H9 (cell line): Measurements from ENCODE around the gene HLA-DPB1. TPM values are rescaled to one million over a fixed set of nuclear protein-coding genes. Genes with fewer than 3 reads are reported as not detected.

Experiments
- DNase-seq: peaks from one replicate; pipeline ENCODE4 v3.0.0-alpha.2; 2017
- H2AFZ ChIP-seq: one replicate; pipeline ENCODE4 v1.6.1; 2013; ENCODE audit warnings: mild to moderate bottlenecking, low read length, control low read depth, moderate library complexity
- H2AK5ac ChIP-seq: 2 replicates; pipeline ENCODE4 v1.6.1; 2013; ENCODE audit warnings: low read length, control low read depth, mixed read lengths; ENCODE audit not compliant: insufficient read length
- H2BK120ac ChIP-seq: one replicate; pipeline ENCODE4 v1.6.1; 2013; ENCODE audit warnings: low read depth, mild to moderate bottlenecking, low read length, control low read depth, inconsistent platforms; ENCODE audit not compliant: poor library complexity, severe bottlenecking
- H2BK12ac ChIP-seq: 2 replicates; pipeline ENCODE4 v1.6.1; 2013; ENCODE audit warnings: low read length, control low read depth, mixed read lengths, low read depth; ENCODE audit not compliant: insufficient read length
- H2BK15ac ChIP-seq: 2 replicates; pipeline ENCODE4 v1.6.1; 2013; ENCODE audit warnings: low read depth, low read length, control low read depth
- H2BK20ac ChIP-seq: one replicate; pipeline ENCODE4 v1.6.1; 2013; ENCODE audit warnings: low read depth, mild to moderate bottlenecking, low read length, control low read depth, inconsistent platforms; ENCODE audit not compliant: poor library complexity, severe bottlenecking
- H2BK5ac ChIP-seq: 2 replicates; pipeline ENCODE4 v1.6.1; 2013; ENCODE audit warnings: low read length, control low read depth, mixed read lengths; ENCODE audit not compliant: insufficient read length
- H3K14ac ChIP-seq: 2 replicates; pipeline ENCODE4 v1.6.1; 2013; ENCODE audit warnings: low read length, control low read depth; ENCODE audit not compliant: insufficient read depth
- H3K18ac ChIP-seq: 2 replicates; pipeline ENCODE4 v1.6.1; 2013; ENCODE audit warnings: low read depth, mild to moderate bottlenecking, mixed read lengths, low read length, control low read depth; ENCODE audit not compliant: insufficient read length
- H3K23ac ChIP-seq: 2 replicates; pipeline ENCODE4 v1.6.1; 2013; ENCODE audit warnings: low read length, control low read depth, mixed read lengths, low read depth; ENCODE audit not compliant: insufficient read length
- H3K23me2 ChIP-seq: 2 replicates; pipeline ENCODE4 v1.6.1; 2013; ENCODE audit warnings: low read depth, mild to moderate bottlenecking, mixed read lengths, low read length, control low read depth; ENCODE audit not compliant: insufficient read length, poor library complexity, severe bottlenecking
- H3K27ac ChIP-seq: 2 replicates; pipeline ENCODE4 v1.5.1; 2013; ENCODE audit warnings: low read length, control low read depth, mixed read lengths, low read depth; ENCODE audit not compliant: insufficient read length
- H3K27me3 ChIP-seq: 2 replicates; pipeline ENCODE4 v1.6.1; 2013; ENCODE audit warnings: low read length, control low read depth, inconsistent platforms; ENCODE audit not compliant: insufficient read depth
- H3K4ac ChIP-seq: 2 replicates; pipeline ENCODE4 v1.6.1; 2013; ENCODE audit warnings: low read depth, mild to moderate bottlenecking, control low read depth, inconsistent platforms, low read length, moderate library complexity
- H3K4me1 ChIP-seq: 2 replicates; pipeline ENCODE4 v1.6.1; 2013; ENCODE audit warnings: low read length, control low read depth, inconsistent platforms; ENCODE audit not compliant: insufficient read depth
- H3K4me2 ChIP-seq: 2 replicates; pipeline ENCODE4 v1.6.1; 2013; ENCODE audit warnings: low read length, control low read depth, mixed read lengths; ENCODE audit not compliant: insufficient read length, insufficient read depth
- H3K56ac ChIP-seq: 2 replicates; pipeline ENCODE4 v1.6.1; 2013; ENCODE audit warnings: low read depth, mild to moderate bottlenecking, mixed read lengths, low read length, control low read depth; ENCODE audit not compliant: insufficient read length
- H3K79me1 ChIP-seq: 2 replicates; pipeline ENCODE4 v1.6.1; 2013; ENCODE audit warnings: low read depth, mild to moderate bottlenecking, moderate library complexity, low read length, control low read depth, inconsistent platforms; ENCODE audit not compliant: insufficient read depth, poor library complexity, severe bottlenecking
- H3K79me2 ChIP-seq: 2 replicates; pipeline ENCODE4 v1.6.1; 2013; ENCODE audit warnings: low read length, control low read depth, inconsistent platforms; ENCODE audit not compliant: insufficient read depth
- H3K9ac ChIP-seq: 2 replicates; pipeline ENCODE4 v1.6.1; 2013; ENCODE audit warnings: low read length, control low read depth, mixed read lengths; ENCODE audit not compliant: insufficient read length; ENCODE audit errors: extremely low read depth
- H3K9me3 ChIP-seq: one replicate; pipeline ENCODE4 v1.6.1; 2013; ENCODE audit warnings: low read depth, low read length, inconsistent platforms; ENCODE audit not compliant: control insufficient read depth
- H3T11ph ChIP-seq: one replicate; pipeline ENCODE4 v1.6.1; 2013; ENCODE audit warnings: mild to moderate bottlenecking, low read length, control low read depth, inconsistent platforms
- H4K20me1 ChIP-seq: one replicate; pipeline ENCODE4 v1.6.1; 2013; ENCODE audit not compliant: control insufficient read depth, insufficient read length, insufficient read depth
- H4K5ac ChIP-seq: 2 replicates; pipeline ENCODE4 v1.6.1; 2013; ENCODE audit warnings: low read depth, mild to moderate bottlenecking, mixed read lengths, low read length, control low read depth; ENCODE audit not compliant: insufficient read length
- H4K8ac ChIP-seq: replicated peaks from 2 replicates; pipeline ENCODE4 v1.6.1; 2013; ENCODE audit warnings: low read length, control low read depth, mixed read lengths, low read depth; ENCODE audit not compliant: insufficient read length
- H4K91ac ChIP-seq: 2 replicates; pipeline ENCODE4 v1.6.1; 2013; ENCODE audit warnings: low read depth, mild to moderate bottlenecking, moderate library complexity, mixed read lengths, low read length, control low read depth; ENCODE audit not compliant: insufficient read length
- H3K27ac Mint-ChIP-seq, 3 experiments: 2 replicates in 2 of 3; 3 replicates in 1 of 3; pipeline ENCODE4 v1.8.0; 2020 to 2021; ENCODE audit warnings: mixed read lengths in 3 of 3, mild to moderate bottlenecking in 1 of 3, moderate library complexity in 1 of 3
- H3K27me3 Mint-ChIP-seq: 2 replicates; pipeline ENCODE4 v1.8.0; 2021; ENCODE audit warnings: low read depth, mild to moderate bottlenecking, moderate library complexity, mixed read lengths
- H3K36me3 Mint-ChIP-seq, 3 experiments: 2 replicates in 2 of 3; 3 replicates in 1 of 3; pipeline ENCODE4 v1.8.0; 2020 to 2021; ENCODE audit warnings: low read depth in 3 of 3, mixed read lengths in 3 of 3; ENCODE audit not compliant: insufficient read depth in 1 of 3
- H3K4me1 Mint-ChIP-seq, 2 experiments: 2 replicates each; pipeline ENCODE4 v1.8.0; 2020; ENCODE audit warnings: mixed read lengths in 2 of 2
- H3K4me3 Mint-ChIP-seq, 2 experiments: 2 replicates in 1 of 2; 3 replicates in 1 of 2; pipeline ENCODE4 v1.8.0; 2020 to 2021; ENCODE audit warnings: mild to moderate bottlenecking in 2 of 2, mixed read lengths in 2 of 2, moderate library complexity in 1 of 2
- H3K9me3 Mint-ChIP-seq, 2 experiments: 2 replicates in 1 of 2; 3 replicates in 1 of 2; pipeline ENCODE4 v1.8.0; 2020; ENCODE audit warnings: mild to moderate bottlenecking in 2 of 2, mixed read lengths in 2 of 2, moderate library complexity in 1 of 2
- whole genome bisulfite sequencing: extraction: QIAGEN DNeasy Blood & Tissue Kit; methylation state at CpG from one replicate; pipeline ENCODE4 v1.1.7; 2013; ENCODE audit warnings: missing lambda C conversion rate, low lambda C conversion rate, mixed read lengths; ENCODE audit not compliant: insufficient read length; ENCODE audit errors: extremely low coverage; 5-methylcytosine and 5-hydroxymethylcytosine counted together
- total RNA-seq: library from RNA; stranded (reverse); gene quantifications from 2 replicates; pipeline ENCODE4 v1.2.1, GENCODE V29; 2021
- TF ChIP-seq, protein P1 (sequence below): fragments of 200-600 bp; sonication (generic); conservative IDR thresholded peaks from 3 replicates; pipeline ENCODE4 v1.8.0; 2021; ENCODE audit warnings: antibody characterized with exemption, mild to moderate bottlenecking

Gene HLA-DPB1
- total RNA-seq, 1 experiment from 2014 or later: 23.6 TPM

DNA sequence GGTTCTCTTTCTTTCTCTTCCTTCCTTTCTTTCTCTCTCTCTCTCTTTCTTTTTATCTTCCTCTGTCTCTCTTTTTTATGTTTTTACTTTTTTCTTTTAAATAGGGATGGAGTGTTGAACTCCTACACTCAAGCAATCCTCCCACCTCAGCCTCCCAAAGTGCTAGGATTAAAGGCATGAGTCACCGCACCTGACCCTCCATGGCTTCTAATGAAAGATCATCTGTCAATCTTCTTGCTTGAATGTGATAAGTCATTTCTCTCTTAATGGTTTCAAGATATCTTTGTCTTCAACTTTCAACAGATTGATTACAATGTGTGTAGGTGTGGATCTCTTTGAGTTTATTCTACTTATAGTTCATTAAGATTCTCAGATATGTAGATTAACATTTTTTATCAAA is 41.2 kb upstream of the HLA-DPB1 start:
- no peak overlapping the region for H2BK15ac ChIP-seq
- H3K23me2 ChIP-seq: no peaks in the 10 kb centered on the region
- no peaks in the 10 kb centered on the region for H3K79me1 ChIP-seq
- no peak overlapping the region for H3K56ac ChIP-seq
- H4K5ac ChIP-seq: no peak overlapping the region
- H3K9ac ChIP-seq: no peak overlapping the region
- peaks cover 7% of the 10 kb centered on the region for H3K27me3 Mint-ChIP-seq
- no peak overlapping the region for H3K14ac ChIP-seq
- no peaks in the 10 kb centered on the region for H3K27me3 ChIP-seq
- no peak overlapping the region for H3K4me3 Mint-ChIP-seq
- H4K20me1 ChIP-seq: no peaks in the 10 kb centered on the region
- no peak overlapping the region for H2AK5ac ChIP-seq
- no peak overlapping the region for H3K4ac ChIP-seq
- no peaks in the 10 kb centered on the region for H3K4me1 ChIP-seq
- peaks cover 4 to 7% of the 10 kb centered on the region in 2 experiments; a peak in 2 of 5 replicates for H3K9me3 Mint-ChIP-seq
- TF ChIP-seq, protein P1, sequence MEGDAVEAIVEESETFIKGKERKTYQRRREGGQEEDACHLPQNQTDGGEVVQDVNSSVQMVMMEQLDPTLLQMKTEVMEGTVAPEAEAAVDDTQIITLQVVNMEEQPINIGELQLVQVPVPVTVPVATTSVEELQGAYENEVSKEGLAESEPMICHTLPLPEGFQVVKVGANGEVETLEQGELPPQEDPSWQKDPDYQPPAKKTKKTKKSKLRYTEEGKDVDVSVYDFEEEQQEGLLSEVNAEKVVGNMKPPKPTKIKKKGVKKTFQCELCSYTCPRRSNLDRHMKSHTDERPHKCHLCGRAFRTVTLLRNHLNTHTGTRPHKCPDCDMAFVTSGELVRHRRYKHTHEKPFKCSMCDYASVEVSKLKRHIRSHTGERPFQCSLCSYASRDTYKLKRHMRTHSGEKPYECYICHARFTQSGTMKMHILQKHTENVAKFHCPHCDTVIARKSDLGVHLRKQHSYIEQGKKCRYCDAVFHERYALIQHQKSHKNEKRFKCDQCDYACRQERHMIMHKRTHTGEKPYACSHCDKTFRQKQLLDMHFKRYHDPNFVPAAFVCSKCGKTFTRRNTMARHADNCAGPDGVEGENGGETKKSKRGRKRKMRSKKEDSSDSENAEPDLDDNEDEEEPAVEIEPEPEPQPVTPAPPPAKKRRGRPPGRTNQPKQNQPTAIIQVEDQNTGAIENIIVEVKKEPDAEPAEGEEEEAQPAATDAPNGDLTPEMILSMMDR: no peak
- H3K23ac ChIP-seq: no peak overlapping the region
- H3K4me2 ChIP-seq: no peak overlapping the region
- H3K27ac Mint-ChIP-seq: no peak overlapping the region; a peak in 1 of 7 replicates
- no peak for DNase-seq
- H2AFZ ChIP-seq: no peak overlapping the region
- no peaks in the 10 kb centered on the region for H3K79me2 ChIP-seq
- H3K36me3 Mint-ChIP-seq: no peaks in the 10 kb centered on the region; a peak in 1 of 7 replicates
- H2BK12ac ChIP-seq: no peak overlapping the region
- H4K8ac ChIP-seq: no peak overlapping the region
- H4K91ac ChIP-seq: no peak overlapping the region
- H2BK5ac ChIP-seq: no peak overlapping the region
- H2BK120ac ChIP-seq: no peak overlapping the region
- no peaks in the 10 kb centered on the region for H3K9me3 ChIP-seq
- H3K4me1 Mint-ChIP-seq: peaks cover 0 to 4% of the 10 kb centered on the region in 2 experiments; a peak in 1 of 4 replicates
- no CpG with 5 or more reads among the region's 1 CpG for WGBS
- no peak overlapping the region for H3K27ac ChIP-seq
- no peak overlapping the region for H3K18ac ChIP-seq
- no peak overlapping the region for H3T11ph ChIP-seq
- no peak overlapping the region for H2BK20ac ChIP-seq
